Neural cell (in vitro differentiated cells): ENCODE results near the gene SLC13A2.

Experiments
- CTCF ChIP-seq: fragments of 450-650 bp; IDR thresholded peaks from 2 replicates; pipeline ENCODE4 v1.5.1; 2014; ENCODE audit warnings: antibody characterized with exemption, mild to moderate bottlenecking, moderate library complexity; ENCODE audit not compliant: poor library complexity, severe bottlenecking
- EP300 ChIP-seq: fragments of 450-650 bp; conservative IDR thresholded peaks from 2 replicates; pipeline ENCODE4 v1.6.1; 2014; ENCODE audit warnings: antibody characterized with exemption, mild to moderate bottlenecking, moderate library complexity; ENCODE audit not compliant: poor library complexity, severe bottlenecking
- EZH2 ChIP-seq: fragments of 200-600, 300-800 bp; shearing (Covaris generic), sonication (generic); IDR thresholded peaks from 2 replicates; pipeline ENCODE4 v1.6.1; 2014; ENCODE audit warnings: antibody characterized with exemption, low read length, borderline replicate concordance, mild to moderate bottlenecking; ENCODE audit not compliant: insufficient read depth, poor library complexity, severe bottlenecking
- TAF1 ChIP-seq: IDR thresholded peaks from 2 replicates; pipeline ENCODE4 v1.6.1; 2012; ENCODE audit warnings: low read depth

- TF ChIP-seq TAF1, result no peak
- no peak for TF ChIP-seq EZH2
- no peak for TF ChIP-seq EP300
- TF ChIP-seq CTCF, result no peak
Observed at GRCh38 chr17:28470266-28470913, 3.1 kb upstream of the SLC13A2 start.
